H9 (cell line): ENCODE measurements around the gene TRABD2B. TPM values are rescaled to one million over a fixed set of nuclear protein-coding genes. Genes with fewer than 3 reads are reported as not detected.

ENCODE experiments used
- DNase-seq: peaks from one replicate; pipeline ENCODE4 v3.0.0-alpha.2; 2017
- H2AFZ ChIP-seq: one replicate; pipeline ENCODE4 v1.6.1; 2013; ENCODE audit warnings: mild to moderate bottlenecking, low read length, control low read depth, moderate library complexity
- H2AK5ac ChIP-seq: 2 replicates; pipeline ENCODE4 v1.6.1; 2013; ENCODE audit warnings: low read length, control low read depth, mixed read lengths; ENCODE audit not compliant: insufficient read length
- H2BK120ac ChIP-seq: one replicate; pipeline ENCODE4 v1.6.1; 2013; ENCODE audit warnings: low read depth, mild to moderate bottlenecking, low read length, control low read depth, inconsistent platforms; ENCODE audit not compliant: poor library complexity, severe bottlenecking
- H2BK12ac ChIP-seq: 2 replicates; pipeline ENCODE4 v1.6.1; 2013; ENCODE audit warnings: low read length, control low read depth, mixed read lengths, low read depth; ENCODE audit not compliant: insufficient read length
- H2BK15ac ChIP-seq: 2 replicates; pipeline ENCODE4 v1.6.1; 2013; ENCODE audit warnings: low read depth, low read length, control low read depth
- H2BK20ac ChIP-seq: one replicate; pipeline ENCODE4 v1.6.1; 2013; ENCODE audit warnings: low read depth, mild to moderate bottlenecking, low read length, control low read depth, inconsistent platforms; ENCODE audit not compliant: poor library complexity, severe bottlenecking
- H2BK5ac ChIP-seq: 2 replicates; pipeline ENCODE4 v1.6.1; 2013; ENCODE audit warnings: low read length, control low read depth, mixed read lengths; ENCODE audit not compliant: insufficient read length
- H3K14ac ChIP-seq: 2 replicates; pipeline ENCODE4 v1.6.1; 2013; ENCODE audit warnings: low read length, control low read depth; ENCODE audit not compliant: insufficient read depth
- H3K18ac ChIP-seq: 2 replicates; pipeline ENCODE4 v1.6.1; 2013; ENCODE audit warnings: low read depth, mild to moderate bottlenecking, mixed read lengths, low read length, control low read depth; ENCODE audit not compliant: insufficient read length
- H3K23ac ChIP-seq: 2 replicates; pipeline ENCODE4 v1.6.1; 2013; ENCODE audit warnings: low read length, control low read depth, mixed read lengths, low read depth; ENCODE audit not compliant: insufficient read length
- H3K23me2 ChIP-seq: 2 replicates; pipeline ENCODE4 v1.6.1; 2013; ENCODE audit warnings: low read depth, mild to moderate bottlenecking, mixed read lengths, low read length, control low read depth; ENCODE audit not compliant: insufficient read length, poor library complexity, severe bottlenecking
- H3K27ac ChIP-seq: 2 replicates; pipeline ENCODE4 v1.5.1; 2013; ENCODE audit warnings: low read length, control low read depth, mixed read lengths, low read depth; ENCODE audit not compliant: insufficient read length
- H3K27me3 ChIP-seq: 2 replicates; pipeline ENCODE4 v1.6.1; 2013; ENCODE audit warnings: low read length, control low read depth, inconsistent platforms; ENCODE audit not compliant: insufficient read depth
- H3K4ac ChIP-seq: 2 replicates; pipeline ENCODE4 v1.6.1; 2013; ENCODE audit warnings: low read depth, mild to moderate bottlenecking, control low read depth, inconsistent platforms, low read length, moderate library complexity
- H3K4me1 ChIP-seq: 2 replicates; pipeline ENCODE4 v1.6.1; 2013; ENCODE audit warnings: low read length, control low read depth, inconsistent platforms; ENCODE audit not compliant: insufficient read depth
- H3K4me2 ChIP-seq: 2 replicates; pipeline ENCODE4 v1.6.1; 2013; ENCODE audit warnings: low read length, control low read depth, mixed read lengths; ENCODE audit not compliant: insufficient read length, insufficient read depth
- H3K56ac ChIP-seq: 2 replicates; pipeline ENCODE4 v1.6.1; 2013; ENCODE audit warnings: low read depth, mild to moderate bottlenecking, mixed read lengths, low read length, control low read depth; ENCODE audit not compliant: insufficient read length
- H3K79me1 ChIP-seq: 2 replicates; pipeline ENCODE4 v1.6.1; 2013; ENCODE audit warnings: low read depth, mild to moderate bottlenecking, moderate library complexity, low read length, control low read depth, inconsistent platforms; ENCODE audit not compliant: insufficient read depth, poor library complexity, severe bottlenecking
- H3K79me2 ChIP-seq: 2 replicates; pipeline ENCODE4 v1.6.1; 2013; ENCODE audit warnings: low read length, control low read depth, inconsistent platforms; ENCODE audit not compliant: insufficient read depth
- H3K9ac ChIP-seq: 2 replicates; pipeline ENCODE4 v1.6.1; 2013; ENCODE audit warnings: low read length, control low read depth, mixed read lengths; ENCODE audit not compliant: insufficient read length; ENCODE audit errors: extremely low read depth
- H3K9me3 ChIP-seq: one replicate; pipeline ENCODE4 v1.6.1; 2013; ENCODE audit warnings: low read depth, low read length, inconsistent platforms; ENCODE audit not compliant: control insufficient read depth
- H3T11ph ChIP-seq: one replicate; pipeline ENCODE4 v1.6.1; 2013; ENCODE audit warnings: mild to moderate bottlenecking, low read length, control low read depth, inconsistent platforms
- H4K20me1 ChIP-seq: one replicate; pipeline ENCODE4 v1.6.1; 2013; ENCODE audit not compliant: control insufficient read depth, insufficient read length, insufficient read depth
- H4K5ac ChIP-seq: 2 replicates; pipeline ENCODE4 v1.6.1; 2013; ENCODE audit warnings: low read depth, mild to moderate bottlenecking, mixed read lengths, low read length, control low read depth; ENCODE audit not compliant: insufficient read length
- H4K8ac ChIP-seq: replicated peaks from 2 replicates; pipeline ENCODE4 v1.6.1; 2013; ENCODE audit warnings: low read length, control low read depth, mixed read lengths, low read depth; ENCODE audit not compliant: insufficient read length
- H4K91ac ChIP-seq: 2 replicates; pipeline ENCODE4 v1.6.1; 2013; ENCODE audit warnings: low read depth, mild to moderate bottlenecking, moderate library complexity, mixed read lengths, low read length, control low read depth; ENCODE audit not compliant: insufficient read length
- H3K27ac Mint-ChIP-seq, 3 experiments: 2 replicates in 2 of 3; 3 replicates in 1 of 3; pipeline ENCODE4 v1.8.0; 2020 to 2021; ENCODE audit warnings: mixed read lengths in 3 of 3, mild to moderate bottlenecking in 1 of 3, moderate library complexity in 1 of 3
- H3K27me3 Mint-ChIP-seq: 2 replicates; pipeline ENCODE4 v1.8.0; 2021; ENCODE audit warnings: low read depth, mild to moderate bottlenecking, moderate library complexity, mixed read lengths
- H3K36me3 Mint-ChIP-seq, 3 experiments: 2 replicates in 2 of 3; 3 replicates in 1 of 3; pipeline ENCODE4 v1.8.0; 2020 to 2021; ENCODE audit warnings: low read depth in 3 of 3, mixed read lengths in 3 of 3; ENCODE audit not compliant: insufficient read depth in 1 of 3
- H3K4me1 Mint-ChIP-seq, 2 experiments: 2 replicates each; pipeline ENCODE4 v1.8.0; 2020; ENCODE audit warnings: mixed read lengths in 2 of 2
- H3K4me3 Mint-ChIP-seq, 2 experiments: 2 replicates in 1 of 2; 3 replicates in 1 of 2; pipeline ENCODE4 v1.8.0; 2020 to 2021; ENCODE audit warnings: mild to moderate bottlenecking in 2 of 2, mixed read lengths in 2 of 2, moderate library complexity in 1 of 2
- H3K9me3 Mint-ChIP-seq, 2 experiments: 2 replicates in 1 of 2; 3 replicates in 1 of 2; pipeline ENCODE4 v1.8.0; 2020; ENCODE audit warnings: mild to moderate bottlenecking in 2 of 2, mixed read lengths in 2 of 2, moderate library complexity in 1 of 2
- CTCF ChIP-seq: fragments of 200-600 bp; sonication (generic); conservative IDR thresholded peaks from 3 replicates; pipeline ENCODE4 v1.8.0; 2021; ENCODE audit warnings: antibody characterized with exemption, mild to moderate bottlenecking
- WGBS: extraction: QIAGEN DNeasy Blood & Tissue Kit; methylation state at CpG from one replicate; pipeline ENCODE4 v1.1.7; 2013; ENCODE audit warnings: missing lambda C conversion rate, low lambda C conversion rate, mixed read lengths; ENCODE audit not compliant: insufficient read length; ENCODE audit errors: extremely low coverage; 5-methylcytosine and 5-hydroxymethylcytosine counted together
- total RNA-seq: library from RNA; stranded (reverse); gene quantifications from 2 replicates; pipeline ENCODE4 v1.2.1, GENCODE V29; 2021

TRABD2B gene
- total RNA-seq, 1 experiment from 2014 or later, result 2.3 TPM

DNA sequence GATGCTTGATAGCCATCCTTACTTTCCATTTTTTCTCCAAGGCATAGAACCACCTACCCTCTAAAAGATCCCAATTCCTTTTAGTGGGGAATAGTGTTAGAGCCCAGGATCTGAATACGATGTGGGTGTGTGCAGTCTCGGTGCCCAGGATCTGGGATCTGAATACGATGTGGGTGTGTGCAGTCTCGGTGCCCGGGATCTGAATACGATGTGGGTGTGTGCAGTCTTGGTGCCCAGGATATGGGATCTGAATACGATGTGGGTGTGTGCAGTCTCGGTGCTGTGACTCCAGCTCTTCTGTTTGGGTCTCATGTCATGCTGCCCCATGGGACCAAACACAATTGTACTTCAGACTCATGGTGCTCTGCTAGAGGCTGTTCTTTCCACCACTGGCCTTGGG lies 265.5 kb downstream of the TRABD2B start:
- H3K79me2 ChIP-seq, result no peaks in the 10 kb centered on the region
- no peak overlapping the region for H4K8ac ChIP-seq
- no peaks in the 10 kb centered on the region for H3K79me1 ChIP-seq
- DNase-seq, result no peak
- Mint-ChIP-seq H3K4me3 (no peak overlapping the region), H3K27ac (no peak overlapping the region; a peak in 1 of 7 replicates), H3K36me3 (no peaks in the 10 kb centered on the region), H3K4me1 (no peaks in the 10 kb centered on the region), H3K27me3 (peaks cover 62% of the 10 kb centered on the region), H3K9me3 (no peaks in the 10 kb centered on the region)
- H3K27me3 ChIP-seq, result no peaks in the 10 kb centered on the region; the same call in 1 of the 2 replicates
- no peak overlapping the region for H3K27ac ChIP-seq
- no peak overlapping the region for H2BK12ac ChIP-seq
- no peak overlapping the region for H3K14ac ChIP-seq
- no peak overlapping the region for H2BK120ac ChIP-seq
- no peak overlapping the region for H3T11ph ChIP-seq
- no peak overlapping the region for H2BK20ac ChIP-seq
- no peaks in the 10 kb centered on the region for H3K23me2 ChIP-seq
- no peaks in the 10 kb centered on the region for H4K20me1 ChIP-seq
- H3K9ac ChIP-seq, result no peak overlapping the region
- H4K5ac ChIP-seq, result no peak overlapping the region
- no peak overlapping the region for H3K23ac ChIP-seq
- H3K56ac ChIP-seq, result no peak overlapping the region
- no peak overlapping the region for H4K91ac ChIP-seq
- no peak overlapping the region for H3K4ac ChIP-seq
- no peak overlapping the region for H3K18ac ChIP-seq
- no peak overlapping the region for H2BK15ac ChIP-seq
- H3K9me3 ChIP-seq, result no peaks in the 10 kb centered on the region
- no peak overlapping the region for H2AK5ac ChIP-seq
- no peaks in the 10 kb centered on the region for H3K4me1 ChIP-seq
- H2BK5ac ChIP-seq, result no peak overlapping the region
- no peak overlapping the region for H2AFZ ChIP-seq
- H3K4me2 ChIP-seq, result no peak overlapping the region
- no peak for TF ChIP-seq CTCF
- WGBS, result no CpG with 5 or more reads among the region's 8 CpGs
